Mucosa of descending colon (tissue), 3 donors: ENCODE measurements around the gene IGLON5. TPM values are rescaled to one million over a fixed set of nuclear protein-coding genes. Genes with fewer than 3 reads are reported as not detected.
A peak's percentile ranks its signal among the peaks of the same experiment; 100 is the strongest.

Source experiments
- ATAC-seq: fragments of 200-7000 bp; cut with Tn5 transposase; one replicate; pipeline ENCODE4 v1.9.1; 2020; ENCODE audit warnings: mild to moderate bottlenecking, moderate library complexity
- DNase-seq, 3 donors: peaks; one replicate each; pipeline ENCODE4 v3.0.0-alpha.2; 2020
- H3K36me3 ChIP-seq: fragments of 200-600 bp; one replicate; pipeline ENCODE4 v1.8.0; 2021; ENCODE audit warnings: low read depth, mild to moderate bottlenecking
- H3K4me1 ChIP-seq: fragments of 200-600 bp; one replicate; pipeline ENCODE4 v1.8.0; 2021; ENCODE audit warnings: low read depth, mild to moderate bottlenecking
- H3K4me3 ChIP-seq: fragments of 200-600 bp; one replicate; pipeline ENCODE4 v1.8.0; 2021; ENCODE audit warnings: mild to moderate bottlenecking
- H3K9me3 ChIP-seq: fragments of 200-600 bp; one replicate; pipeline ENCODE4 v1.8.0; 2021; ENCODE audit warnings: mild to moderate bottlenecking
- CTCF ChIP-seq: fragments of 200-600 bp; IDR thresholded peaks from one replicate; pipeline ENCODE4 v1.8.0; 2022; ENCODE audit warnings: antibody characterized with exemption, mild to moderate bottlenecking
- intact Hi-C, 2 donors: fragments of 100-400 bp; cut with DNase I in 1 of 2; cut with micrococcal nuclease in 1 of 2; formaldehyde crosslinking; loops; one replicate each; pipeline versions ENCODE4 v1.11.0 to v1.11.1; 2022; cut with DNase I, micrococcal nuclease
- total RNA-seq, 3 donors: library from RNA; stranded (reverse); fragmentation: NEBNext Ultra II Directional in 2 of 3; extraction: Animal tissue kit (Norgen Biotek cat#: 25700) in 2 of 3; gene quantifications; one replicate each; pipeline versions ENCODE4 v1.2.1 to v1.2.4, GENCODE V29; 2021 to 2023
- donor health status: DM: no; HTN: no; CAD: no; lungs with moderate emphysema.
- donor health status: DM: no; HTN: no; CAD: no.
- donor health status: DM: no; HTN: yes; CAD: no.

The IGLON5 gene
- total RNA-seq, 3 donors from 2014 or later, result 0.44 TPM; not detected in 2

- intact Hi-C loops, result no loop called here
- Histone ChIP-seq H3K4me1 (no peaks in the 10 kb centered on the region), H3K36me3 (peaks cover 4% of the 10 kb centered on the region), H3K9me3 (no peaks in the 10 kb centered on the region), H3K4me3 (no peak overlapping the region)
- ATAC-seq, result no peak
- peak in 1 of 3 donors; percentile 22 for DNase-seq
- TF ChIP-seq CTCF, result no peak
Measured at GRCh38 chr19:51351266-51351990, 40.0 kb downstream of the IGLON5 start.

GRCh38 chr19:51352783-51353360 lies 41.4 kb downstream of the IGLON5 start:
- intact Hi-C loops, result no loop called here

GRCh38 chr19:51354103-51354741 lies 42.8 kb downstream of the IGLON5 start:
- H3K4me1 ChIP-seq, result no peaks in the 10 kb centered on the region
- DNase-seq (peak in 1 of 3 donors; percentile 45), ATAC-seq (no peak)
- no peaks in the 10 kb centered on the region for H3K36me3 ChIP-seq
- intact Hi-C loops, result no loop called here
- no peak overlapping the region for H3K4me3 ChIP-seq
- TF ChIP-seq CTCF, result no peak
- no peaks in the 10 kb centered on the region for H3K9me3 ChIP-seq

More at GRCh38 chr19:51352783-51353360, 41.4 kb downstream of the IGLON5 start:
- TF ChIP-seq CTCF, result no peak
- no peak for ATAC-seq
- Histone ChIP-seq H3K36me3 (peaks cover 4% of the 10 kb centered on the region), H3K4me3 (no peak overlapping the region), H3K9me3 (no peaks in the 10 kb centered on the region), H3K4me1 (no peaks in the 10 kb centered on the region)
- DNase-seq, result peak in 1 of 3 donors; percentile 34

- no peak for DNase-seq
- no peak for ATAC-seq
Measured at GRCh38 chr19:51354742-51355148, 43.3 kb downstream of the IGLON5 start.

More at GRCh38 chr19:51354742-51355148, 43.3 kb downstream of the IGLON5 start:
- TF ChIP-seq CTCF, result no peak
- no peak overlapping the region for H3K4me3 ChIP-seq
- H3K36me3 ChIP-seq, result no peaks in the 10 kb centered on the region
- intact Hi-C loops, result no loop called here
- no peaks in the 10 kb centered on the region for H3K9me3 ChIP-seq
- no peaks in the 10 kb centered on the region for H3K4me1 ChIP-seq
